ENCODE data around the gene TEX14. TPM values are rescaled to one million over a fixed set of nuclear protein-coding genes. Genes with fewer than 3 reads are reported as not detected.
A peak's percentile ranks its signal among the peaks of the same experiment; 100 is the strongest.

Gene TEX14
- total and polyA plus RNA-seq, 2 donors (not counting 3 experiments of a cell fraction or from before 2014, with no cell fraction given): 0.10 TPM; not detected in 1

DNA sequence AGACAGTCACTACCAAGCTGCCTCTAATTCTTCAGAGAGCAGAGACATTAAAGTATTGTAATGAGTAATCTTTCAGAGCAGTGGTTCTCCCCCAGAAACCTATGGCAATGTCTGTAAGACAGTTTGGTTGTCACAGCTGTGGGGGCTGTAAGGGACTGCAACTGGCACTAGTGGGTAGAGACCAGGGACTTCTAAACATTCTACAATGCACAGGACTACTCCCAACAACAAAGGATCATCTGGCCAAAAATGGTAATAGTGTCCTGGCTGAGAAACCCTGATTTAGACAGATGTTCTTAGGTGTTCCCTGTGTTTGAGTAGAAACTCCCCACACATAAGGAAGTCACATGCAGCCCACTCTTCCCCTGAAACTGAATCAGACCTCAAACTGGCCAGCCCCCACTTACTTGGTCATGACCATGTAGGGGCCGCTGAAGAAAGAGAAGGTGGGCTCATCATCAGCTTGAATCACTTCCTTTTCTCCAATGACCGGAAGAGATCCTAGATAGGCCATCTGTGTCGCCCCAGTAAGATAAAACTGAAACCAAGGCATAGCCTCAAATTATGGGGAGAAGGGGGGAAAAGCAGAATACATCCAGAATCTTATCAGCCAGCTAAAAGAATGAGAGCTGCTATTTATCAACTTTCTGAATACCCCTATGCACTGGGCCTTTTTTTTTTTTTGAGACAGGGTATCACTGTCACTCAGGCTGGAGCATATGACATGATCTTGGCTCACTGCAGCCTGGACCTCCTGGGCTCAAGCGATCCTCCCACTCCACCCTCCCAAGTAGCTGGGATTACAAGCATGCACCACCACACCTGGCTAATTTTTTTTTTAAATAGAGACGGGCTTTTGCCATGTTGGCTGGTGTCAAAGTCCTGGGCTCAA is 75.8 kb downstream of the TEX14 start:
- Histone ChIP-seq H3K4me1 (ENCODE audit: control insufficient read depth, extremely low read depth, insufficient read depth, low read length) (peaks cover 4% of the 10 kb centered on the region), H2AFZ (ENCODE audit: low read depth, low read length) (no peak overlapping the region), H3K79me2 (ENCODE audit: control insufficient read depth, insufficient read depth, low read length) (no peaks in the 10 kb centered on the region), H3K36me3 (ENCODE audit: control insufficient read depth in 2 of 2, extremely low read depth in 1 of 2, insufficient read depth in 2 of 2, low read length in 2 of 2) (no peaks in the 10 kb centered on the region), H3K4me3 (replicated peaks in 1 of 3; ENCODE audit: insufficient read depth in 1 of 3, low read depth in 1 of 3, low read length in 3 of 3) (no peak overlapping the region), H3K9me3 (replicated peaks; ENCODE audit: control insufficient read depth, insufficient read depth, low read length) (no peaks in the 10 kb centered on the region), H3K9me1 (replicated peaks; ENCODE audit: control insufficient read depth, extremely low read depth, insufficient read depth, low read length) (no peaks in the 10 kb centered on the region), H3K4me2 (ENCODE audit: insufficient read depth, low read length) (no peak overlapping the region), H3K9ac (replicated peaks; ENCODE audit: extremely low read depth, insufficient read depth, low read length) (no peak overlapping the region), H3K27me3 (ENCODE audit: control insufficient read depth in 2 of 2, insufficient read depth in 2 of 2, low read length in 2 of 2) (peaks cover 0 to 3% of the 10 kb centered on the region in 2 experiments), H3K27ac (ENCODE audit: insufficient read depth, low read depth, low read length) (no peak overlapping the region), H4K20me1 (replicated peaks; ENCODE audit: control insufficient read depth, extremely low read depth, insufficient read depth, low read length) (no peaks in the 10 kb centered on the region)
- FAIRE-seq (peak; percentile 58), DNase-seq (ENCODE audit: low read depth, low spot score) (no peak)
- dilution Hi-C loops (cut with MboI; ENCODE audit: extremely low pct_ligation_motif_present, low sequenced_read_pairs) (no loop called here), intact Hi-C loops (cut with micrococcal nuclease) (no loop called here)
- POLR2A ChIA-PET: interaction anchor here (0.8 kb wide), 1 partner anchor 53 kb away, joined by 3 read pairs; no protein-coding TSS in a partner anchor
- no TSS peak for BruUV-seq (replicated peaks)
- CTCF ChIA-PET: interaction anchor here (0.7 to 1.6 kb wide), 3 partner anchors 13 to 28 kb away, joined by 3 to 6 read pairs (median 5); no protein-coding TSS in a partner anchor
- TF ChIP-seq JUN (IDR thresholded peaks at IDR 0.05; ENCODE audit: borderline replicate concordance, insufficient read depth, insufficient read length, low read depth) (no peak), MYC (IDR thresholded peaks at IDR 0.05; ENCODE audit: low read depth, low read length) (no peak), GATA2 (IDR thresholded peaks at IDR 0.05; ENCODE audit: insufficient read depth, insufficient read length, low read depth, low read length) (no peak)
- TF ChIP-seq, protein P1, sequence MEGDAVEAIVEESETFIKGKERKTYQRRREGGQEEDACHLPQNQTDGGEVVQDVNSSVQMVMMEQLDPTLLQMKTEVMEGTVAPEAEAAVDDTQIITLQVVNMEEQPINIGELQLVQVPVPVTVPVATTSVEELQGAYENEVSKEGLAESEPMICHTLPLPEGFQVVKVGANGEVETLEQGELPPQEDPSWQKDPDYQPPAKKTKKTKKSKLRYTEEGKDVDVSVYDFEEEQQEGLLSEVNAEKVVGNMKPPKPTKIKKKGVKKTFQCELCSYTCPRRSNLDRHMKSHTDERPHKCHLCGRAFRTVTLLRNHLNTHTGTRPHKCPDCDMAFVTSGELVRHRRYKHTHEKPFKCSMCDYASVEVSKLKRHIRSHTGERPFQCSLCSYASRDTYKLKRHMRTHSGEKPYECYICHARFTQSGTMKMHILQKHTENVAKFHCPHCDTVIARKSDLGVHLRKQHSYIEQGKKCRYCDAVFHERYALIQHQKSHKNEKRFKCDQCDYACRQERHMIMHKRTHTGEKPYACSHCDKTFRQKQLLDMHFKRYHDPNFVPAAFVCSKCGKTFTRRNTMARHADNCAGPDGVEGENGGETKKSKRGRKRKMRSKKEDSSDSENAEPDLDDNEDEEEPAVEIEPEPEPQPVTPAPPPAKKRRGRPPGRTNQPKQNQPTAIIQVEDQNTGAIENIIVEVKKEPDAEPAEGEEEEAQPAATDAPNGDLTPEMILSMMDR (IDR thresholded peaks at IDR 0.05; ENCODE audit: extremely low read depth in 1 of 2, insufficient read depth in 1 of 2, low read depth in 1 of 2, low read length in 2 of 2): no peak
- TF ChIP-seq, protein P2, sequence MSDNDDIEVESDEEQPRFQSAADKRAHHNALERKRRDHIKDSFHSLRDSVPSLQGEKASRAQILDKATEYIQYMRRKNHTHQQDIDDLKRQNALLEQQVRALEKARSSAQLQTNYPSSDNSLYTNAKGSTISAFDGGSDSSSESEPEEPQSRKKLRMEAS (IDR thresholded peaks at IDR 0.05; ENCODE audit: insufficient read depth, insufficient read length): no peak

All from endothelial cell of umbilical vein (primary cell).